Measurements from ENCODE around the gene HIGD2A.

The HIGD2A gene

GRCh38 chr5:176352116-176352878, 36.3 kb upstream of the HIGD2A start:
- no peak for DNase-seq (ENCODE audit: low spot score)
- in situ Hi-C loops (cut with MboI; ENCODE audit: low sequenced_read_pairs, unreplicated experiment) = no loop called here
- no peak for TF ChIP-seq CTCF (IDR thresholded peaks at IDR 0.05; ENCODE audit: borderline replicate concordance, control extremely low read depth, extremely low read depth, insufficient read depth, missing control alignments)

- DNase-seq (ENCODE audit: low spot score) = no peak
- TF ChIP-seq CTCF (IDR thresholded peaks at IDR 0.05; ENCODE audit: borderline replicate concordance, control extremely low read depth, extremely low read depth, insufficient read depth, missing control alignments) = no peak
- in situ Hi-C loops (cut with MboI; ENCODE audit: low sequenced_read_pairs, unreplicated experiment) = no loop called here
Measured at GRCh38 chr5:176353533-176353932, 35.0 kb upstream of the HIGD2A start.

- DNase-seq (ENCODE audit: low spot score) = no peak
- no peak for TF ChIP-seq CTCF (IDR thresholded peaks at IDR 0.05; ENCODE audit: borderline replicate concordance, control extremely low read depth, extremely low read depth, insufficient read depth, missing control alignments)
- in situ Hi-C loops (cut with MboI; ENCODE audit: low sequenced_read_pairs, unreplicated experiment) = no loop called here
Measured at GRCh38 chr5:176355400-176356178, 33.0 kb upstream of the HIGD2A start.

- in situ Hi-C loops (cut with MboI; ENCODE audit: low sequenced_read_pairs, unreplicated experiment) = no loop called here
- DNase-seq (ENCODE audit: low spot score) = no peak
- no peak for TF ChIP-seq CTCF (IDR thresholded peaks at IDR 0.05; ENCODE audit: borderline replicate concordance, control extremely low read depth, extremely low read depth, insufficient read depth, missing control alignments)
Measured at GRCh38 chr5:176356179-176356566, 32.4 kb upstream of the HIGD2A start.

GRCh38 chr5:176359658-176360057, 28.9 kb upstream of the HIGD2A start:
- in situ Hi-C loops (cut with MboI; ENCODE audit: low sequenced_read_pairs, unreplicated experiment) = no loop called here
- no peak for TF ChIP-seq CTCF (IDR thresholded peaks at IDR 0.05; ENCODE audit: borderline replicate concordance, control extremely low read depth, extremely low read depth, insufficient read depth, missing control alignments)
- DNase-seq (ENCODE audit: low spot score) = no peak

GRCh38 chr5:176360894-176361436, 27.6 kb upstream of the HIGD2A start:
- in situ Hi-C loops (cut with MboI; ENCODE audit: low sequenced_read_pairs, unreplicated experiment) = no loop called here
- no peak for TF ChIP-seq CTCF (IDR thresholded peaks at IDR 0.05; ENCODE audit: borderline replicate concordance, control extremely low read depth, extremely low read depth, insufficient read depth, missing control alignments)
- DNase-seq (ENCODE audit: low spot score) = no peak

Data from GM13976 (cell line).